Measurements from ENCODE around the gene DAB2IP.
A peak's percentile ranks its signal among the peaks of the same experiment; 100 is the strongest.

The DAB2IP gene

DNA sequence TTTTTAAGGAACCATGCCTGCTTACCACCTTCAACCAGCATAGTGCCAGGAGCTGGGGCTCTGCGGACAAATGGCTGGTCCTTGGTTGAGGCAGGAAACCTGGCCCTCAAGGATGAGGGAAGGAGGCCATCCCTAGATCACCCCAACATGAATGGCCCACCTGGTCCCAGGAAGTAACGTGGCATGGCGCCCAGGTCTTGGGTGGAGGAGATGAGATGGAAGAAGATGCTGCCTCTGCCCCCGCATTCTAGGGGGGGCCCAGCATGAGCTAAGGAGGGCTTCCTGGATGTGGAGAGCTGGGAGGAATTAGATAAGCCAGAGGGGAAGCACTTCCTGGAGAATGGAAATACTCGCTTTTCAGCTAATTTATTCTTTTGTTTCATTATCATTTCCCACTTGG, 95.0 kb downstream of the DAB2IP start:
- Mint-ChIP-seq H3K36me3 (ENCODE audit: insufficient read depth) (peaks cover 2% of the 10 kb centered on the region), H3K4me3 (no peak overlapping the region), H3K4me1 (peaks cover 29% of the 10 kb centered on the region), H3K27me3 (no peaks in the 10 kb centered on the region), H3K27ac (ENCODE audit: low read depth) (peak overlapping the region; percentile 54), H3K9me3 (no peaks in the 10 kb centered on the region)
- ATAC-seq (replicated peaks; ENCODE audit: extremely low read depth, poor library complexity, severe bottlenecking) (no peak), DNase-seq (ENCODE audit: low spot score in 2 of 2) (no peak)

DNA sequence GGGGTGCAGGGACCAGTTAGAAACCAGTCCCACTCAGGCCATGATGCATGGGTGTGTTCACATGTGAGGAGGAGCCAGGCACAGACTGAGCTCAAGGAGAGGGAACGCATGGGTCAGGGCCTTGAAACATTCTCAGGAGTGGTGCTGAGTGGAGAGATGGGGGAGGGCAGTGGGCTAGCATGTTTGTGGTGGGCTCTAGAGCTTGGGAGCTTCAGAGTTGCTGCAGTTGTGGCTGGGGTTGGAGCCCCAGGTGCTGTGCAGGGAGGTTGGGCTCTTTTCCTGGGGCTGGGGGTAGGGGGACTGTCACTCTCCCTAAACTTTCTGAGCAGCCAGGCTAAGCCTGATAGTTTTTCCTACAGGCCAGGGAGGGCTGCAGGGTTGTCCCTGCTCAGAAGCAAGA, 95.4 kb downstream of the DAB2IP start:
- Mint-ChIP-seq H3K9me3 (no peaks in the 10 kb centered on the region), H3K4me1 (peaks cover 29% of the 10 kb centered on the region), H3K4me3 (no peak overlapping the region), H3K36me3 (ENCODE audit: insufficient read depth) (peaks cover 2% of the 10 kb centered on the region), H3K27ac (ENCODE audit: low read depth) (peak overlapping the region; percentile 54), H3K27me3 (no peaks in the 10 kb centered on the region)
- DNase-seq (ENCODE audit: low spot score in 2 of 2) (no peak), ATAC-seq (replicated peaks; ENCODE audit: extremely low read depth, poor library complexity, severe bottlenecking) (no peak)

DNA sequence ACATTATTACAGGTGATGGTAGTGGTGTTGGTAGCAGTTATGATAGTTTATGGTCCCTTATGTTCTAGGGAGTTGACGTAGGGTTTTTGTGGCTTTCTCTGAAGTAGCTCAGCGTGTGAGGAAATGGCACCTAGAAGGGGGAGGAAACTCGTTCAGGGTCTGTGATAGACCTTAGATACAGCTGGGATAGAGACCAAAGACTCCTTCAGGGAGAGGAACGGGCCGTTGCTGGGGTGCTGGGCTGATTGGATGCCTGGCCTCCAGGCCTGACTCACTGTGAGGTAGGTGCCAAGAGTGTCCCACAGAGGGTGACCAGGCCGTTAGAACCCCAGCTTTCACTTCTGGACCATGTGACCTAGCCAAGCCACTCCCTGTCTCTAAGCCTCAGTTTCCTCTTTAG, 96.6 kb downstream of the DAB2IP start:
- H3K4me3 Mint-ChIP-seq = peak overlapping the region; percentile 31
- H3K27me3 Mint-ChIP-seq = no peaks in the 10 kb centered on the region
- peak; percentile 89 for ATAC-seq (replicated peaks; ENCODE audit: extremely low read depth, poor library complexity, severe bottlenecking)
- no peaks in the 10 kb centered on the region for H3K9me3 Mint-ChIP-seq
- peak in 1 of 2 donors; percentile 26 for DNase-seq (ENCODE audit: low spot score in 2 of 2)
- no peaks in the 10 kb centered on the region for H3K36me3 Mint-ChIP-seq (ENCODE audit: insufficient read depth)
- H3K27ac Mint-ChIP-seq (ENCODE audit: low read depth) = peak overlapping the region; percentile 21
- H3K4me1 Mint-ChIP-seq = peaks cover 29% of the 10 kb centered on the region

DNA sequence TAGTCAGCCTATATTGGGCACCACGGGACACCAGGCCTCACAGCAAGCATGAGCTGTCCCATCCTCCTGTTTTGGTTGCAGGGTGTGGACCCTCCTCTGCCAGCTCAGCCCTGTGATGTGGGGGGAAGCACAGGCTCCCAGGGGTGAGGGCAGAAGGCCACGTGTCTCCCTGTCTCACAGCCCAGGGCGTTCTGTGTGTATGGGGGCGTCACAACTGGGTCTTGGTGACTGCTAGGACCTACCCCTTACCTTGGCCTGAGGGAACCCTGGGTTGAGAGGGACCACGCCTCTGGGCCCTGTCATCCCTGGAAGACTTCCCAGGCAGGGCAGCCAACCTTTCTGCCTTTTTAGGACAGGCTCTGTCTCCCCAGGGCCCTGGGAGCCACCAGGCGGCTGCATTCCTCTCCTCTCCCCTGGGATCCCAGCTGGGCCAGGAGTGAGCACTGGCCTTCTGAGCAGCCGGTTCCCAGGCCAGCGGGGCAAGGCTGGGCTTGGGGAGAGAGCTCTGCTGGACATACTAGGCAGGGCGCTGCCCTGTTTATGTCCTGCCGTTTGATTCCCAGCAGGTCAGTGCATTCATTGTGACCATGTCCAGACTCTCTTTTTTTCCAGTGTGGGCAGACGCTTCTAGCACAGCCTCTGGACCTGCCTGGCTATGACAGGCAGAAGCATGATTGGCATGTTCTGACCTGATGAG, 97.4 kb downstream of the DAB2IP start:
- Mint-ChIP-seq H3K27ac (ENCODE audit: low read depth) (no peak overlapping the region), H3K4me1 (peaks cover 29% of the 10 kb centered on the region), H3K4me3 (no peak overlapping the region), H3K9me3 (no peaks in the 10 kb centered on the region), H3K36me3 (ENCODE audit: insufficient read depth) (no peaks in the 10 kb centered on the region), H3K27me3 (no peaks in the 10 kb centered on the region)
- ATAC-seq (replicated peaks; ENCODE audit: extremely low read depth, poor library complexity, severe bottlenecking) (no peak), DNase-seq (ENCODE audit: low spot score in 2 of 2) (no peak)

DNA sequence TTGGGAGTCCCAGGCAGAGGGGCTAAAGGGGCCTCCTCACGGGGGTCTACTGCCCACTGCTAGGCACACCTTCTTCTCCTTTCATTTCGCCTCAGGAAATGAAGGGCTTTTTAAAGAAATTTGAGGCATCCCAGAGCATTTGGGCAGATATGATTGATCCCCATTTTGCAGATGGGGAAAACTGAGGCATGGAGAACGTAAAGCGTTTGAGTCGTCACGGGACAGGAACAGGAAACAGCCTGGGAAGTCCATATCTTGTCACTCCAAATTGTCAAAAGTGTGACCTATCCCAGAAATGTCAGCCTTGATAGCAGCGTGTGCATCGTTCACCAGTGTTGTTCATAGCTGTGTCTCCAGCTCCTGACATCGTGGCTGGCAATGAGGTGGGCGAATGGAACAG, 98.2 kb downstream of the DAB2IP start:
- Mint-ChIP-seq H3K27me3 (no peaks in the 10 kb centered on the region), H3K27ac (ENCODE audit: low read depth) (no peak overlapping the region), H3K4me1 (peaks cover 29% of the 10 kb centered on the region), H3K4me3 (no peak overlapping the region), H3K36me3 (ENCODE audit: insufficient read depth) (no peaks in the 10 kb centered on the region), H3K9me3 (no peaks in the 10 kb centered on the region)
- no peak for ATAC-seq (replicated peaks; ENCODE audit: extremely low read depth, poor library complexity, severe bottlenecking)
- no peak for DNase-seq (ENCODE audit: low spot score in 2 of 2)

DNA sequence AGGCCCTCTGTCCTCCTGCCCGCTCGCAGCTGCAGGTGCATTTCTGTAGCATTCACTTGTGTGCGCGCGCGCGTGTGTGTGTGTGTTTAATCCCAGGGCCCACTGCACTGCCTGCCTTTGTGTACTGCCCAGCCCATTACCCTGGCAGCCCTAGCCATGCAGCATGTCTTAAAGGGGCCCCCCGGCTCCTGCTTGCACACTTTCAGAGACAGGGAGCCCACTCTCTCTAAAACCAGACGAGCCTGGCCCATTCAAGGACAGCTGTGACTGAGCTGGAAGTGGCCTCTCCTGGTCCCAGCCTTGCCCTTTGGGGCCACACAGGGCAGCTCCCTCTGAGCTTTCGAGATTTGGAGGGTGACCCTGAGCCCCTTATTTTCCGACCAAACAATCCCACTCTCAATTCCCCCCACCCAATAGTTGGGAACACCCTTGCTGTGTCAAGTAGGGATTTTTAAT, 98.9 kb downstream of the DAB2IP start:
- H3K9me3 Mint-ChIP-seq = no peaks in the 10 kb centered on the region
- peaks cover 29% of the 10 kb centered on the region for H3K4me1 Mint-ChIP-seq
- no peak overlapping the region for H3K4me3 Mint-ChIP-seq
- H3K36me3 Mint-ChIP-seq (ENCODE audit: insufficient read depth) = no peaks in the 10 kb centered on the region
- DNase-seq (ENCODE audit: low spot score in 2 of 2) (no peak), ATAC-seq (replicated peaks; ENCODE audit: extremely low read depth, poor library complexity, severe bottlenecking) (no peak)
- no peaks in the 10 kb centered on the region for H3K27me3 Mint-ChIP-seq
- H3K27ac Mint-ChIP-seq (ENCODE audit: low read depth) = no peak overlapping the region

DNA sequence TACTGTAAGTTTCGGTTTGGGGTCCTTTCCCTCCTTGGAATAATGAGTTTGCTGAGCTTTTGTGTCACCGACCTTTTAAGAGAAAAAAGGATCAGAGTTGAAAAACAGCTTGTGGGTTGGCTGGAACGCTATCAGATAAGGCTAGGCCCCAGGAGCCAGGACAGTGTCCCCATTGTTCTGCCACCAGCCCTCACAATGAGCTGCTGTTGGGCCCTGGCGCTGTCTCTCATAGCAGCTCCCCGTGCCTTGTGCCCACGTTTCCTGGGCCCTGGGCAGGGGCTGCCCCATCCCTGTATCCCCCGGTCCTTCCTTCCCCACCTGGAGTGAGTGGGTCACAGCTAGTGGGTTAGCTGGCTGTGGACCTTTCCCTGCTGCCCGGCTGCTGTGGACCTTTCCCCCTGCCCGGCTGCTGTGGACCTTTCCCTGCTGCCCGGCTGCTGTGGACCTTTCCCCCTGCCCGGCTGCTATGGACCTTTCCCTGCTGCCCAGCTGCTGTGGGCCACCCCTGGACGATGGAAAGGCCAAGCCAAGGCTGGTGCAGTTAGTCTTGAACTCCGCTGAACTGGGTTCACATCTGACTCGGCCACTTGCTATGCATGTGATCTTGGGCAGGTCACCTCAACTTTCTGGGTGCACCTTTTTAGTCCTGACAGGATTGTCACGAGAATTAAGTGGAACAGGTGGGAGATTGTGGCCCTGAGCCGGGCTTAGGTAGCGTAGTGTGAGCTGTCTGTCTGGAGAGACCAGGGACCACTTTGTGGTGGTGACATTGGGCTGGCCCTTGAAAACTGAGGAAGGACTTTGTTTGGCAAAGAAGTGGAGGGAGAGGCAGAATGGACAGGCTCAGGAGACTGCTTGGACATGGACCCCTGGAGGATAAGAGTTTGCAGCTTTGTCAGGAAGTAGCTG, 99.5 kb downstream of the DAB2IP start:
- Mint-ChIP-seq H3K36me3 (ENCODE audit: insufficient read depth) (no peaks in the 10 kb centered on the region), H3K27ac (ENCODE audit: low read depth) (no peak overlapping the region), H3K27me3 (no peaks in the 10 kb centered on the region), H3K9me3 (no peaks in the 10 kb centered on the region), H3K4me1 (peaks cover 26% of the 10 kb centered on the region), H3K4me3 (no peak overlapping the region)
- DNase-seq (ENCODE audit: low spot score in 2 of 2) (no peak), ATAC-seq (replicated peaks; ENCODE audit: extremely low read depth, poor library complexity, severe bottlenecking) (no peak)

DNA sequence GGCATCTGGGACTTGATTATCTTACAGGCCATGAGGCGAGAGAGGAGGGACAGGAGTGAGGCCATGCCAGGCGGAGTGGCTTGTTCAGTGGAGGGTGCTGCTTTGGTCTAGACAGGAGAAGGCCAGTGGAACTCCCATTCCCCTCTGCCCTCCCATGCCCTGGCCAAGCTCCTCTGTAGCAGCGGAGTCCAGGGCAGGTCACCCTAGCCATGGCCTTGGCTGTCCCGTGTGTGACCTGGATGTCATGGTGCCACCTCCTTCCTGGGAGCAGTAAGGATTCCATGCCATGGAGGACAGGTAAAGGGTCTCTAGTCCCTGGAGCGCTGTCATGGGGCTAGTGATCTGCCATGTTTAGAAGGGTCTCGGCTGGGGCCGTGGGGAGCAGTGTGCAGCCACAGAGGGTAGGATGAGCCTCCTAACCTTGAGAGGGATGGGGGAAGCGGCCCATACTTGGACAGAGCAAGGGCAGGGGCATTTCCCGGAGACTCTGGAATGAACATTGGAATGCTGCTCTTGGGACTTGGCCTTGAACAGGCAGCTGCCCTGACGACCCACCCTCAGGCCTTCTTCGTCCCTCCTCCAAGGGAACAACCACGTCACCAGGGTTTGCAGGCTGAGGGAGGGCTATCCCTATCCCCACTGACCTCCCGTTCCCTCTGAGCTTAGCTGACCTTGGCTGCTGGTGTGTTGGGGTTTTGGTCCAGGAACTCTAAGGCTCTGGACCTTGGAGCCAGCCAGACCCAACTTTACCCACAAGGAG, 100.4 kb downstream of the DAB2IP start:
- H3K9me3 Mint-ChIP-seq = no peaks in the 10 kb centered on the region
- H3K4me1 Mint-ChIP-seq = peaks cover 17% of the 10 kb centered on the region
- no peaks in the 10 kb centered on the region for H3K36me3 Mint-ChIP-seq (ENCODE audit: insufficient read depth)
- ATAC-seq (replicated peaks; ENCODE audit: extremely low read depth, poor library complexity, severe bottlenecking) (no peak), DNase-seq (ENCODE audit: low spot score in 2 of 2) (no peak)
- no peaks in the 10 kb centered on the region for H3K27me3 Mint-ChIP-seq
- H3K27ac Mint-ChIP-seq (ENCODE audit: low read depth) = no peak overlapping the region
- no peak overlapping the region for H3K4me3 Mint-ChIP-seq

DNA sequence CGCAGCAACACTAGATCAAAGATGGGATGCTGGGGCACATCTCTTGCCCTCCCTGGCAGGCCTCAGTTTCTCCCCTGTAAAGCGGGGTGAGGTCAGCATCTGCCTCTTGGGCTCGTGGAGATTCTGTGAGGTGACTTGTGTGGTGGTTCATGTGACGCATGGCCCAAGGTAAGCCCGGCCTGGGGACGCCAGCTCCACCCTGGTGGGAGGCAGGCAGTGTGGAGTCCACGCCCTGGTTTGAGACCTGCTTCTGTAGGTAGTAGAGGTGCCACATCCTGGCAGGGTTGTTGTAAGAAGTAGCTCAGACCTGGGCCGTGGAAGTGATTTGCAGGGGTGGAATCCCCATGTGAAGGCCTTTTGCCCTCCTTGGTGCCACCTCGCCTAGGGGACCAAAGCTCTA, 101.5 kb downstream of the DAB2IP start:
- Mint-ChIP-seq H3K4me1 (peaks cover 10% of the 10 kb centered on the region), H3K27me3 (no peaks in the 10 kb centered on the region), H3K36me3 (ENCODE audit: insufficient read depth) (no peaks in the 10 kb centered on the region), H3K27ac (ENCODE audit: low read depth) (no peak overlapping the region), H3K4me3 (no peak overlapping the region), H3K9me3 (no peaks in the 10 kb centered on the region)
- ATAC-seq (replicated peaks; ENCODE audit: extremely low read depth, poor library complexity, severe bottlenecking) (no peak), DNase-seq (ENCODE audit: low spot score in 2 of 2) (no peak)

DNA sequence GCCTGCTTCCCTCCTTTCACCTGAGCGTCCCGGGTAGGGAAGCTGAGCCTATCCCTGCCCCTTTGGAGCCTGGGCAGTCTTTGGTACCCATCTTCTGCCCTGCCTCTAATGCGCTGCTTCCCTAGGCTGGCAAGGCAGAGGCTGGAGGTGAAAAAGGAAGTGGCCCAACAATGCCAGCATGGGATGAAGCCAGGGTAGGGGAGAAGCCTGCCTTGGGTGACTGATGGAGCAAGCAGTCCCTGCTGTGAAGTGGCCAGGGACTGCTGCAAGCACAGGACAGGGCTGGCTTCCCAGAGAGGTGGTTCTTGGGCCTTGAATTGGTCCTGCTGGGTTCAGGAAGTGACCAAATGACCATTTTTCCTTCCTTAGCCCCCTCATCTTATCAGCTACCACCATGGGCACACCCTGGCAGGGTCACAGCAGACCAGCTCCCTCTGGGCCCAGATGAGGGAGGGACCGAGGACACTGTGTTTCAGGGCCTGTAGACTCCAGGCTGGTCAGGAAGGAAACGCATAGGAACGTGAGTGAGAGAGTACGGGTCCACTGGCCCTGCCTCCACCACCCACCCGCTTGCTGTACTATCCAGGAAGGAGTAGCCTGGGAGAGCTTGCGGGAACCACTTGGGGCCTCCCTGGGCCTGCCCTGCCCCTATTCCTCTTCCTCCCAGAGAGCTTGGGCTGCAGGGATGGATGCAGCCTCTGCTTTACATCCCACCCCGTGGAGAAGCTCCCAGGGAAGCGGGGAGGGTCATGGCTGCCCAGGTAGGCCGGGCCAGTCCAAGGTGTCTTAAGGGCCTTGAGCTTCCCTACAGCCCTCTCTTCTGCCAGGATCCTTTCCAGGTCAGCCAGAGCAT, 102.6 kb downstream of the DAB2IP start:
- DNase-seq (ENCODE audit: low spot score in 2 of 2) = no peak
- no peaks in the 10 kb centered on the region for H3K9me3 Mint-ChIP-seq
- H3K4me3 Mint-ChIP-seq = no peak overlapping the region
- H3K36me3 Mint-ChIP-seq (ENCODE audit: insufficient read depth) = no peaks in the 10 kb centered on the region
- no peaks in the 10 kb centered on the region for H3K4me1 Mint-ChIP-seq
- no peak overlapping the region for H3K27ac Mint-ChIP-seq (ENCODE audit: low read depth)
- no peak for ATAC-seq (replicated peaks; ENCODE audit: extremely low read depth, poor library complexity, severe bottlenecking)
- no peaks in the 10 kb centered on the region for H3K27me3 Mint-ChIP-seq

DNA sequence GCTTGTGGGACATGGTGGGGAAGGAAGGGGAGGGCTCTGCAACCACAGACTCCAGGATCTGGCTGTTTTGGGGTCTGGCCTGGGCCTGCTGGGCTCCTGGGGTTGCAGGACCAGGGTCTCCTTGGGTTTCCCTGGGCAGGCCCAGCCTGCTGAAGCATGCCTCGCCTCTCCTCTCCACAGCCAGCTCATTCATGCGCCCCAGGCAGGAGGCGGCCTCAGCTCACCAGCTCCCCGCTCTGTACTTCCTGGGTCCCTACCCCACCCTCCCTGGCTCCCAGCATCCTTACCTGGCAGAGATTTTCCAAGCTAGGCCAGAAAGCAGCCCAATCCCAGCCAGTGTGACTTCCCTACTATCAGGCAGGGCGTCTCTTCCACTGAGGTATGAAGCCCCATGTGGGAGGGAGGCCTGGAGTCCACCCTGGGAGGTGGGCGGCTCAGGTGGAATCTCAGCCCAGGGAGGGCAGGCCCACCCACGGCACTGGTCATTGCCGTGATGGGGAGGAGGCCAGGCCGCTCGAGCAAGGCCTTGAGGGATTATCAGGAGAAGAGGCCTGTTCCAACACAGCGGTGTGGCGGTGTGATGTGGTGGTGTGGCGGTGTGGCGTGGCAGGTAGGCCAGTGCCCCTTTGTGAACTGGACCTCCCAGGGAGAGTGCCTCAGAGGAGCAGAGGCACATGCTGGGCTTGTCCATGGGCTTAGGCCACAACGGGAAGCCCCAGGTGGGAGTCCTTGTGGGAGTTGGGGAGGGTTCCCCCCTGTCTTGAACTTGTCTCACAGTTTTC, 103.4 kb downstream of the DAB2IP start:
- Mint-ChIP-seq H3K4me3 (no peak overlapping the region), H3K9me3 (no peaks in the 10 kb centered on the region), H3K36me3 (ENCODE audit: insufficient read depth) (no peaks in the 10 kb centered on the region), H3K4me1 (no peaks in the 10 kb centered on the region), H3K27me3 (no peaks in the 10 kb centered on the region), H3K27ac (ENCODE audit: low read depth) (no peak overlapping the region)
- DNase-seq (ENCODE audit: low spot score in 2 of 2) (no peak), ATAC-seq (replicated peaks; ENCODE audit: extremely low read depth, poor library complexity, severe bottlenecking) (no peak)

All from central memory CD8-positive, alpha-beta T cell (primary cell).